Caco-2 (cell line): ENCODE data around the gene UNC5B. TPM values are rescaled to one million over a fixed set of nuclear protein-coding genes. Genes with fewer than 3 reads are reported as not detected.

Source experiments
- BruUV-seq: library from RNA; stranded (reverse); fragments of 400-500 nt; replicated peaks from 2 replicates; lab custom pipeline; 2021; lab: Mats Ljungman, UMichigan
- CTCF ChIA-PET: fragments of 300-600 bp; sonication (Branson Sonifier 250); formaldehyde crosslinking; loops from one replicate; lab custom pipeline; 2022; ENCODE audit warnings: antibody characterized with exemption; lab: Charles Lee
- POLR2A ChIA-PET: fragments of 300-600 bp; sonication (Branson Sonifier 250); formaldehyde crosslinking; loops from one replicate; lab custom pipeline; 2022; ENCODE audit warnings: antibody characterized with exemption; lab: Charles Lee
- DNase-seq, 2 experiments: peaks; one replicate each; pipeline versions ENCODE4 v3.0.0 to v3.0.0-alpha.2; 2020 to 2022
- H3K27me3 ChIP-seq: replicated peaks from 2 replicates; pipeline ENCODE4 v1.6.0; 2011; ENCODE audit warnings: low read length; ENCODE audit not compliant: control insufficient read depth, insufficient read depth
- H3K36me3 ChIP-seq: 2 replicates; pipeline ENCODE4 v1.5.1; 2011; ENCODE audit warnings: low read length; ENCODE audit not compliant: control insufficient read depth, insufficient read depth
- H3K4me1 ChIP-seq: fragments of 250-450 bp; sonication (Bioruptor Pico); 2 replicates; pipeline ENCODE4 v1.5.1; 2020; ENCODE audit warnings: mild to moderate bottlenecking
- H3K4me3 ChIP-seq: 2 replicates; pipeline ENCODE4 v1.5.1; 2011; ENCODE audit warnings: low read depth, mild to moderate bottlenecking, control low read depth, low read length
- H3K9me3 ChIP-seq: fragments of 250-450 bp; sonication (Bioruptor Pico); 2 replicates; pipeline ENCODE4 v1.5.1; 2020; ENCODE audit warnings: mild to moderate bottlenecking, moderate library complexity
- H3K27ac Mint-ChIP-seq: one replicate; pipeline ENCODE4 v1.8.0; 2022; ENCODE audit warnings: mixed read lengths; ENCODE audit not compliant: unreplicated experiment
- H3K27me3 Mint-ChIP-seq: one replicate; pipeline ENCODE4 v1.8.0; 2022; ENCODE audit warnings: mixed read lengths; ENCODE audit not compliant: insufficient read depth, unreplicated experiment
- H3K36me3 Mint-ChIP-seq: one replicate; pipeline ENCODE4 v1.8.0; 2022; ENCODE audit warnings: mild to moderate bottlenecking, mixed read lengths; ENCODE audit not compliant: insufficient read depth, unreplicated experiment
- H3K4me1 Mint-ChIP-seq: one replicate; pipeline ENCODE4 v1.8.0; 2022; ENCODE audit warnings: low read depth, mixed read lengths; ENCODE audit not compliant: unreplicated experiment
- H3K4me3 Mint-ChIP-seq: one replicate; pipeline ENCODE4 v1.8.0; 2022; ENCODE audit warnings: mild to moderate bottlenecking, moderate library complexity, mixed read lengths; ENCODE audit not compliant: unreplicated experiment
- H3K9me3 Mint-ChIP-seq: one replicate; pipeline ENCODE4 v1.8.0; 2022; ENCODE audit warnings: mixed read lengths; ENCODE audit not compliant: unreplicated experiment
- CTCF ChIP-seq, 2 experiments: fragments of 200-600 bp in 1 of 2; IDR thresholded peaks; 1 replicate in 1 of 2; 2 replicates in 1 of 2; pipeline versions ENCODE4 v1.5.1 to v1.8.0; 2011 to 2022; ENCODE audit warnings: antibody characterized with exemption in 1 of 2, control low read depth in 1 of 2, inconsistent platforms in 1 of 2, low read depth in 1 of 2, low read length in 1 of 2, mild to moderate bottlenecking in 1 of 2, moderate library complexity in 1 of 2; ENCODE audit not compliant: insufficient read depth in 1 of 2, severe bottlenecking in 1 of 2, unreplicated experiment in 1 of 2
- intact Hi-C: fragments of 100-400 bp; cut with micrococcal nuclease; formaldehyde crosslinking; loops from one replicate; pipeline ENCODE4 v1.10.0; 2022; ENCODE audit not compliant: unreplicated experiment
- total RNA-seq: library from RNA; stranded (reverse); gene quantifications from 2 replicates; pipeline ENCODE4 v1.2.3, GENCODE V29; 2022

UNC5B gene
- total RNA-seq, 1 experiment from 2014 or later = 22.4 TPM

- H3K36me3 Mint-ChIP-seq = peaks cover 20% of the 10 kb centered on the region
- no peaks in the 10 kb centered on the region for H3K9me3 Mint-ChIP-seq
- Histone ChIP-seq H3K4me1 (peaks cover 100% of the 10 kb centered on the region), H3K27me3 (no peaks in the 10 kb centered on the region), H3K36me3 (no peaks in the 10 kb centered on the region; the same call in 1 of the 2 replicates), H3K4me3 (no peak overlapping the region), H3K9me3 (no peaks in the 10 kb centered on the region)
- H3K4me1 Mint-ChIP-seq = peaks cover 73% of the 10 kb centered on the region
- no peak for TF ChIP-seq CTCF (IDR thresholded peaks at IDR 0.05; ENCODE audit: insufficient read depth in 1 of 2, low read depth in 1 of 2, low read length in 1 of 2, severe bottlenecking in 1 of 2, unreplicated experiment in 1 of 2)
- BruUV-seq = no TSS peak
- peak overlapping the region; percentile 93 for H3K27ac Mint-ChIP-seq
- no peaks in the 10 kb centered on the region for H3K27me3 Mint-ChIP-seq
- intact Hi-C loops = loop anchor here (1.0 kb wide), 1 partner anchor 37 kb away; no protein-coding TSS in a partner anchor
- ChIA-PET POLR2A (interaction anchor here (0.5 to 2.1 kb wide), 3 partner anchors 21 to 56 kb away, joined by 3 to 13 read pairs (median 6); partner anchors contain the start of gene SLC29A3), CTCF (interaction anchor here (0.9 to 5.4 kb wide), 2 partner anchors 20 to 35 kb away, joined by 4 to 38 read pairs; partner anchors contain the start of gene SLC29A3)
- peak overlapping the region; percentile 28 for H3K4me3 Mint-ChIP-seq
- DNase-seq = peak; percentile 91 to 98
These were observed 127.6 kb downstream of the UNC5B start for GRCh38 chr10:71339796-71340589.

GRCh38 chr10:71342573-71343391 lies 130.4 kb downstream of the UNC5B start:
- DNase-seq = no peak
- H3K27me3 Mint-ChIP-seq = no peaks in the 10 kb centered on the region
- CTCF ChIA-PET = interaction anchor here (0.7 to 2.3 kb wide), 4 partner anchors 9 to 29 kb away, joined by 3 to 29 read pairs (median 6); partner anchors contain the start of gene SLC29A3
- H3K27me3 ChIP-seq = no peaks in the 10 kb centered on the region
- POLR2A ChIA-PET = interaction anchor here (0.5 to 2.1 kb wide), 7 partner anchors 8 to 424 kb away, joined by 3 to 11 read pairs (median 4); partner anchors contain the start of gene SLC29A3
- H3K36me3 Mint-ChIP-seq = peaks cover 25% of the 10 kb centered on the region
- H3K27ac Mint-ChIP-seq = peak overlapping the region; percentile 93
- H3K9me3 Mint-ChIP-seq = no peaks in the 10 kb centered on the region
- no peak for TF ChIP-seq CTCF (IDR thresholded peaks at IDR 0.05; ENCODE audit: insufficient read depth in 1 of 2, low read depth in 1 of 2, low read length in 1 of 2, severe bottlenecking in 1 of 2, unreplicated experiment in 1 of 2)
- intact Hi-C loops = loop anchor here (1.0 kb wide), 1 partner anchor 23 kb away; the partner anchor contains the start of gene SLC29A3
- H3K4me3 Mint-ChIP-seq = no peak overlapping the region
- peaks cover 83% of the 10 kb centered on the region for H3K4me1 ChIP-seq
- no peaks in the 10 kb centered on the region for H3K9me3 ChIP-seq
- H3K36me3 ChIP-seq = no peaks in the 10 kb centered on the region; the same call in 1 of the 2 replicates
- BruUV-seq = no TSS peak
- no peak overlapping the region for H3K4me3 ChIP-seq
- H3K4me1 Mint-ChIP-seq = peaks cover 67% of the 10 kb centered on the region
